Mucosa of rectum (tissue), 2 donors: ENCODE results near the gene YPEL2.

Experiments
- H3K27ac ChIP-seq, 2 donors: one replicate each; pipeline ENCODE4 v1.7.0; 2013; ENCODE audit warnings: inconsistent platforms in 2 of 2, low read depth in 2 of 2, low read length in 2 of 2
- H3K27me3 ChIP-seq, 2 donors: one replicate each; pipeline ENCODE4 v1.7.0; 2013; ENCODE audit warnings: low read length in 2 of 2; ENCODE audit not compliant: control insufficient read depth in 2 of 2, insufficient read depth in 2 of 2
- H3K36me3 ChIP-seq, 2 donors: one replicate each; pipeline ENCODE4 v1.7.0; 2013; ENCODE audit warnings: low read length in 2 of 2; ENCODE audit not compliant: control insufficient read depth in 2 of 2, insufficient read depth in 2 of 2
- H3K4me1 ChIP-seq, 2 donors: one replicate each; pipeline ENCODE4 v1.7.0; 2013; ENCODE audit warnings: low read length in 2 of 2, mild to moderate bottlenecking in 1 of 2; ENCODE audit not compliant: control insufficient read depth in 2 of 2, insufficient read depth in 2 of 2
- H3K4me3 ChIP-seq, 2 donors: one replicate each; pipeline ENCODE4 v1.7.0; 2013; ENCODE audit warnings: low read length in 2 of 2
- H3K9ac ChIP-seq, 2 donors: one replicate each; pipeline ENCODE4 v1.7.0; 2013; ENCODE audit warnings: low read length in 2 of 2, low read depth in 1 of 2, mild to moderate bottlenecking in 1 of 2
- H3K9me3 ChIP-seq, 2 donors: one replicate each; pipeline ENCODE4 v1.7.0; 2013; ENCODE audit warnings: low read length in 2 of 2; ENCODE audit not compliant: control insufficient read depth in 2 of 2
- donor health status: healthy.
- donor health status: Normal muscosa, but diverticular disease.

Gene YPEL2

DNA sequence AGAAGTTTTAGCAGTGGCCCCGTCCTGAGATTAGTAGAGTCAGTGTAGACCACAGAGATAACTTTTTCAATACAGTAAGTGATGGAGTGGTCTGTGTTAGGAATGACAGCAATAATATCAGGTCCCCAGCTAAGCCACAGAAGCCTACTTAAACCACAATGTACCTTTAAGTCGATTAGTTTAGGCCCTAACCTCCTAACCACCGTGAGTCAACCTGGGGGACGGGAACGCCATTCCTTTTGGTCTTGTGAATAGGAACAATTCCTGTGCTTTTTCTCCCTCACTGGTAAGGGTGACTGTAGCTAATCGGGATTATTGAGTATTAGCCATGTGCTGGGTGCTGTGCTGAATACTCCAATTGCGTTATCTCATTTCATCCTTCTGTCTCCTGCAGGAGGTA is 14.0 kb downstream of the YPEL2 start:
- no peak overlapping the region for H3K4me3 ChIP-seq
- H3K27me3 ChIP-seq, result no peaks in the 10 kb centered on the region
- no peak overlapping the region for H3K9ac ChIP-seq
- no peaks in the 10 kb centered on the region for H3K4me1 ChIP-seq
- H3K9me3 ChIP-seq, result no peaks in the 10 kb centered on the region
- H3K27ac ChIP-seq, result no peak overlapping the region
- no peaks in the 10 kb centered on the region for H3K36me3 ChIP-seq

DNA sequence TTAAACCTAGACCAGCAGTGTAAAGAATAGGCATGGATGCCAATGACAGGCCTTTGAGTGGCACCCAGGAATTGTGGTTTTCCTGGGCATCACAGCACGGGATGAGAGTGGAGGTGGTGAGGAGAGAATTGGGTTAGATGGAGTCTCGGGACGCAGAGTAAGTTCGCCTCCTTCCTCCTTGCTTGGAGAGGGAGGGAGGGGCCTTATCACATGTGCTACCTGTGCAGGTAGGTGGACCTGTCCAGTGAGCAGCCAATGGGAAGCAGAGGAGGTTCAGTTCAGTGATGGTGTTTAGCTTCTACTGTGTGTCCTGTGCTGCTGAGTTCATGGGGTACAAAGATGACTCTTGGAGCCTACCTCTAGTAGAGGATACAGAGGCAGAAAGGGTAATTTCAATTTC is 14.9 kb downstream of the YPEL2 start:
- Histone ChIP-seq H3K36me3 (no peaks in the 10 kb centered on the region), H3K27ac (no peak overlapping the region), H3K27me3 (no peaks in the 10 kb centered on the region), H3K9me3 (no peaks in the 10 kb centered on the region), H3K9ac (no peak overlapping the region), H3K4me3 (no peak overlapping the region), H3K4me1 (no peaks in the 10 kb centered on the region)

DNA sequence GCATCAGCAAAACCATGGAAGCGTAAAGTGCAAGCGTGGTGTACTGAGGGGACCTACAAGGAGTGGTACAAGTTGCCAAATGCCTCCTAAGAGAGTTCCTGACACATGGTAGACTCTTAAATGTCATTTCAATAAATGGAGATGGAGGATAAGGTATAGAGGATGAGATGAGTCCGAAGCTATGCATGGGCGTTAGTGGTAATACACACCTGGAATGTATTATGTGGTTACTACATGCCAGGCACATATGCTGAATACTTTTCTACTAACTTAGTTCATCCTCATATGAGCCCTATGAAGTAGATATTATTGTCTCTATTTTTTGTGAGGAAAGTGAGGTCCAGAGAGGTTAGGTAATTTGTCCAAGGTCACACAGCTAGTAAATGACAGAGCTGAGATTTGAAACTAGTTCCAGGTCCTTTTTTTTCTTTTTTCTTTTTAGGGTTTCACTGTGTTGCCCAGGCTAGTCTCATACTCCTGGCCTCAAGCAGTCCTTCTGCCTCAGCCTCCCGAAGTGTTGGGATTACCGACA is 15.5 kb downstream of the YPEL2 start:
- Histone ChIP-seq H3K9me3 (no peaks in the 10 kb centered on the region), H3K4me3 (no peak overlapping the region), H3K27me3 (no peaks in the 10 kb centered on the region), H3K27ac (no peak overlapping the region), H3K9ac (no peak overlapping the region), H3K4me1 (no peaks in the 10 kb centered on the region), H3K36me3 (no peaks in the 10 kb centered on the region)

DNA sequence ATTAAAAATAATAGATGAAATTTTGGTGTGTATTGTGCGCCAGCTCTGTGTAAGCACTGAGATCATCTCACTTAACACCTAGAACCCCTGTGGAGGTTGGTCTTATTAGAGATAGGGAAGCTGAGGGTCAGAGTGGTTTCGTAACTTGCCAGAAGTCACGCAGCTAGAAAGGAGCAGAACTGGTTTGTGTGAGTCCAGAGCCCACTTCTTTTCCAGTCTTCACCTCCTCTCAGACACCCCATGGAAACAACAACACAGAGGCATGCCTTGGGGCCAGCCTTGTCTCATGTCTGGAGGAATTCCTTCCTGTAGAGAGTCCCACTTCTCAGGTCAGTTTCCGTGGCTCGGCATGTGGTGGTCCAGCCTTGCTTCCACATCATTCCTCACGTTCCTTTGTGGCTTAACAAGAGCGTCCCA is 16.5 kb downstream of the YPEL2 start:
- Histone ChIP-seq H3K4me3 (no peak overlapping the region), H3K27ac (no peak overlapping the region), H3K4me1 (no peaks in the 10 kb centered on the region), H3K9ac (no peak overlapping the region), H3K27me3 (no peaks in the 10 kb centered on the region), H3K36me3 (peaks cover 0 to 1% of the 10 kb centered on the region in 2 donors), H3K9me3 (no peaks in the 10 kb centered on the region)

DNA sequence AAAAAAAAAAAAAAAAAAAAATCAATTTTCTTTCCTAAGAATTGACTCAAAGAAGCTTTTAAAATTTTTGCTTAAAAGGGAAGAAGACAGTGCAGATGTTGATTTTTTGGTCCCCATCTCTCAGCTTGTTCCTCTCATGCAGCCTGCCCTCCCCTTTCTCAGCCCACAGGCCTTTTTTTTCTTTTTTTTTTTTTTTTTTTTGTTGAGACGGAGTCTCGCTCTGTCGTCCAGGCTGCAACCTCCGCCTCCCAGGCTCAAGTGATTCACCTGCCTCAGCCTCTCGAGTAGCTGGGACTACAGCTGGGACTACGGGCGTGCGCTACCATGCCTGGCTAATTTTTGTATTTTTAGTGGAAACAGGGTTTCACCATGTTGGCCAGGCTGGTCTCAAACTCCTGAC is 17.7 kb downstream of the YPEL2 start:
- H3K4me1 ChIP-seq, result no peaks in the 10 kb centered on the region
- no peak overlapping the region for H3K27ac ChIP-seq
- H3K36me3 ChIP-seq, result peaks cover 0 to 11% of the 10 kb centered on the region in 2 donors
- no peak overlapping the region for H3K9ac ChIP-seq
- H3K9me3 ChIP-seq, result no peaks in the 10 kb centered on the region
- no peak overlapping the region for H3K4me3 ChIP-seq
- H3K27me3 ChIP-seq, result no peaks in the 10 kb centered on the region

DNA sequence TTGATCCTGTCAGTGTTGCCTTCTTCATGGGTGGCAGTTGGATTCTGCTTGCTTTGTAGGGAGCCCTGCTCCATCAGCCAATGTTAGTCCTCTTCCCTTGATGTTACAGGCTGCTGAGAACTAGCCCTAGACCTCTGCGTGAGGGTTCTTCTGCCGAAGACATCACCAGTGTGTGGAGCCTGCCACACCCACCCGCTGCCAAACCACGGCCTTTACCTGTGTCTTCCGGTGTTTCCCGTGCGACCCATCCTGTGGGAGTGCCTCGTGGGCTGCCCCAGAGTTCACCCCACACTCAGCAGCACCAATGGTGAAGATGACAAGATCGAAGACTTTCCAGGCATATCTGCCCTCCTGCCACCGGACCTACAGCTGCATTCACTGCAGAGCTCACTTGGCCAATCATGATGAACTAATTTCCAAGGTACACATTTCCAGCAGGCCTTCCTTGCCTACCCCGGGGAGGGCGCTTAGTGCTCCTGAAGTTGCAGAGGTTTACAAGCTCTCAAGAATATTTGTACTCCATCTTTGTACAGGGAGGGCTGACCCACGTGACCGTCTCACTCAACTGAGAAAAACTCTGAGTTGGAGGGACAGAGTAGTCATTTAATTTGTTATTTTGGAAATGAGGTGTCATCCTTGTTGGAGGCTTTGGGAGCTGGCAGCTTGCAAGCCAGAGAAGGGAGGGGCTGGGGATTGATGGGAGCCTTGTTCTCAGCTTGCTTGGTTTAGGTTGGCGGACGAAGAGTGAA is 21.8 kb downstream of the YPEL2 start:
- Histone ChIP-seq H3K27me3 (no peaks in the 10 kb centered on the region), H3K27ac (no peak overlapping the region), H3K9ac (no peak overlapping the region), H3K4me3 (no peak overlapping the region), H3K36me3 (peaks cover 15 to 26% of the 10 kb centered on the region in 2 donors), H3K4me1 (no peaks in the 10 kb centered on the region), H3K9me3 (no peaks in the 10 kb centered on the region)

DNA sequence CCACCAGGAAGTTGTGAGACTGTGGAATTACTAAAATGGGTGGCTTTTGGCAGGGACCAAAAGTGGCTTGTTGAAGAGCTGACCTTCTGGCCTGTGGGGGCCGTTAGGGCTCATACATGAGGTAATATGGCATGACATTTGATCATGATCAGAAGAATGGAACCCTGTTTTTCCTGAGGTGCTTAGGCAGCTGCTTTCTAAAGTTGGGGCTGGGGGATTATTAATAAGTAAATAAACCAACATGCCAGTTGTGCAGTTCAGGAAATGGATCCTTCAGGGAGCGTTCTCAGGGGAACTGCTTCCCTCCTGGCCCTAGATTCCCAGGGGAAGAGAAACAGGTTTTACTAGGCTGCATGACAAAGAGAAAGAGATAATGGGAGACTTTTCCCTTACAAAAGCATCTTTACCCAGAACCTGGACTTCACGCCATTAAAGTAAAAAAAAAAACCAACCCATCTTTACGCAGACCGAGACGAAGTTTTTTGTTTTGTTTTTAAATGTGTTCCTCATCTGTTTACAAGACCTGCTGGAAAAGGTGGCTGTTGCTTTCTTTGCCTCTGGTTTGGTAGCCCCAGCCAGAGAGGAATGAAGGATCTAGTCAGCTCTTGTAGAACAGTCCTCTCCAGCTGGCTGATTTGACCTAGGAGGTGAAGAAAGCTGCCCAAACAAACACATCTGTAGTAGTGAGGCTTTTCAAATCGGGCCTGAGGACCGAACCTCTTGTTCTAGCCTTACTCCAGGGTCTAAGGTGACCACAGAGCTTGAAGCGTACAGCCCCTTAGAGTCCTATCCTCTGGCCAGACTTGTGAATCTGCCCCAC is 22.7 kb downstream of the YPEL2 start:
- Histone ChIP-seq H3K27ac (no peak overlapping the region), H3K27me3 (no peaks in the 10 kb centered on the region), H3K9me3 (no peaks in the 10 kb centered on the region), H3K4me3 (no peak overlapping the region), H3K9ac (no peak overlapping the region), H3K36me3 (peaks cover 15 to 26% of the 10 kb centered on the region in 2 donors), H3K4me1 (no peaks in the 10 kb centered on the region)

DNA sequence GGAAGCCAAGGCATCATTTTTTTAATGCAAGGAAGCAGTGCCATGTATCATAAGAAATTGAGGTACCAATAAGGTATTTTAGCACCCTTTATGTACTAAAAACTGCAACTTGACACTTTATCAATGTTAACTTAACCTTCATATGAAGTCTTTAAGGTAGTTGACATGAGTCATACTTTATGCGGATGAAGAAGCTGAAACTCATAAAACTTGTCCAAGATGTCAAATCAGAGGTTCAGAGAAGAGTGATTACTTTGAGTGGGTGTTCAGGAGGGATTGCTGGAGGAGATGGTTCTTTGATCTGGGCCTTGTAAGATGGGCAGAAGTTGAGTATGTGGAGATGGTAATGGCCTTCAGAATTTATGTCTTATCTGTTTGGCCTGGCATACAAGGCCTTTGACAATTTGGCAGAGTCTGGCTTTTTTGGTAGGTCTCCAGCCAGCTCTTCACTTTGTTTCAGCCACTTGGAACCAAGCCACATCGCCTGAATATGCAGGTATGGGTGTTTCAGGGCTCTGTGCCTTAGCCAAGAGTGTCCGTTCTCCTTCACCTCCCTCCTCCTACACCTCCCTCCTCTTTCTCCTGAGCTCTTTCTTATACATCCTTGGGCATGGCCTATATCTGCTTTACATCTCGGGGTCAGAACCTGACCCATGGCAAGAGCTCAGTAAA is 23.7 kb downstream of the YPEL2 start:
- Histone ChIP-seq H3K4me1 (no peaks in the 10 kb centered on the region), H3K27me3 (no peaks in the 10 kb centered on the region), H3K4me3 (no peak overlapping the region), H3K9me3 (no peaks in the 10 kb centered on the region), H3K36me3 (peaks cover 15 to 26% of the 10 kb centered on the region in 2 donors), H3K9ac (no peak overlapping the region), H3K27ac (no peak overlapping the region)

DNA sequence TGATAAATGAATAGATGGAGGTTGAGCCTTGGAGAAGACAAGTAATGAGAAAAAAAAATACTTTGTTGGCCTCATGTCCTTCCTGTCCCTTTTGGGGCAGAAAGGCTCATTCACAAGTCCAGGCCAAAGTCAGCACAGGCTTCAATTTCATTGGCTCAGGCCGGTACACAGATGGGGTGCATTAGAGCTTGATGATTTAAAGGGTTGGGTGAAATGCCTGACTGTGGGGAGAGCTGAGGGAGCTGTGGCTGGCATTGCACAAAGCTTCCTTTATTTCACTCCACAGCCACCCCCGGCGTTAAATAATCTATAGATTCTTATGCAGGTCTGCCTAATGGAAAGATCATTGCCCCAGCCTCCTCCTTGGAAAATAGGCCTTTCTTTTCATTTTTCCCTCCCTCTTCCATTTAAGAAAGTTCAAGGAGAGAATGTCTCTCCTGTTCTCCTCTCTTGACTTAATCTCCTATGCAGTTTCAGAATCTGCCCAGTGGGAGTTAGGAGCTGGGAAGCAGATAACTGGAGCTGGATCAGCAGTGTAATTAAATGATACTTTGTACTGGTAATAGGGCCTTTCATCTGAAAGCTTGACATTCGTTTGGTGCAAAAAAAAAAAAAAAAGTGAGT is 24.4 kb downstream of the YPEL2 start:
- H3K27me3 ChIP-seq, result no peaks in the 10 kb centered on the region
- no peak overlapping the region for H3K4me3 ChIP-seq
- H3K9me3 ChIP-seq, result no peaks in the 10 kb centered on the region
- no peak overlapping the region for H3K27ac ChIP-seq
- no peak overlapping the region for H3K9ac ChIP-seq
- no peaks in the 10 kb centered on the region for H3K4me1 ChIP-seq
- H3K36me3 ChIP-seq, result peaks cover 15 to 26% of the 10 kb centered on the region in 2 donors
